HepG2 (cell line): ENCODE results near the gene TMEM200C. TPM values are rescaled to one million over a fixed set of nuclear protein-coding genes. Genes with fewer than 3 reads are reported as not detected.

Experiments used
- ATAC-seq: fragments of 200-7000 bp; cut with Tn5 transposase; 3 replicates; pipeline ENCODE4 v1.9.1; 2020; ENCODE audit warnings: mild to moderate bottlenecking, moderate library complexity
- BruUV-seq: library from RNA; stranded (reverse); fragments of 400-500 nt; replicated peaks from 2 replicates; lab custom pipeline; 2021; lab: Mats Ljungman, UMichigan
- CTCF ChIA-PET: fragments of 300-600 bp; formaldehyde crosslinking; extraction: SDS; loops from one replicate; lab custom pipeline; 2021; ENCODE audit warnings: low total read pairs, inconsistent platforms, low intra/inter-chr PET ratio; lab: Yijun Ruan, JAX
- POLR2A ChIA-PET: fragments of 350-600 bp; sonication (Branson Sonifier 250); formaldehyde crosslinking; loops from one replicate; lab custom pipeline; 2020; ENCODE audit warnings: antibody characterized with exemption, inconsistent platforms; lab: Yijun Ruan, JAX
- DNase-seq: peaks from one replicate; pipeline ENCODE4 v3.0.0-alpha.2; 2015; ENCODE audit warnings: low spot score
- FAIRE-seq: peaks from 3 replicates; lab custom pipeline; 2011; peaks lifted over from hg19 to GRCh38; lab: Jason Lieb, UNC
- H2AFZ ChIP-seq: one replicate; pipeline ENCODE4 v1.6.1; 2011; ENCODE audit warnings: low read length, inconsistent platforms
- H3K27ac ChIP-seq: fragments of 300-600 bp; 3 replicates; pipeline ENCODE4 v1.8.0; 2011; ENCODE audit warnings: mixed run types, mild to moderate bottlenecking, mixed read lengths, low read length, inconsistent platforms; ENCODE audit not compliant: insufficient read depth; ENCODE audit errors: extremely low read length
- H3K27me3 ChIP-seq, 2 experiments: fragments of 200-600 bp in 1 of 2; 2 replicates in 1 of 2; 3 replicates in 1 of 2; pipeline versions ENCODE4 v1.6.0 to v1.8.0; 2011; ENCODE audit warnings: low read length in 2 of 2, mild to moderate bottlenecking in 2 of 2, moderate library complexity in 2 of 2, inconsistent platforms in 1 of 2; ENCODE audit not compliant: insufficient read depth in 2 of 2, control insufficient read depth in 1 of 2
- H3K36me3 ChIP-seq, 2 experiments: fragments of 200-600 bp in 1 of 2; replicated peaks in 1 of 2; 2 replicates in 1 of 2; 3 replicates in 1 of 2; pipeline versions ENCODE4 v1.5.1 to v1.8.0; 2011; ENCODE audit warnings: low read length in 2 of 2, inconsistent platforms in 1 of 2; ENCODE audit not compliant: insufficient read depth in 2 of 2, control insufficient read depth in 1 of 2
- H3K4me1 ChIP-seq: 2 replicates; pipeline ENCODE4 v1.5.1; 2012; ENCODE audit warnings: low read length, inconsistent platforms; ENCODE audit not compliant: insufficient read depth
- H3K4me2 ChIP-seq: 2 replicates; pipeline ENCODE4 v1.6.0; 2011; ENCODE audit warnings: low read depth, low read length, inconsistent platforms
- H3K4me3 ChIP-seq, 3 experiments: fragments of 200-600 bp in 1 of 3; sonication (generic), shearing (Covaris generic) in 1 of 3; replicated peaks in 1 of 3; 2 replicates each; pipeline ENCODE4 v1.5.1; 2011 to 2016; ENCODE audit warnings: low read length in 3 of 3, inconsistent platforms in 2 of 3, low read depth in 2 of 3, mild to moderate bottlenecking in 2 of 3, control low read depth in 1 of 3, mixed read lengths in 1 of 3; ENCODE audit not compliant: insufficient read depth in 1 of 3
- H3K79me2 ChIP-seq: one replicate; pipeline ENCODE4 v1.6.1; 2011; ENCODE audit warnings: low read length, inconsistent platforms; ENCODE audit not compliant: insufficient read depth
- H3K9ac ChIP-seq: 2 replicates; pipeline ENCODE4 v1.6.0; 2011; ENCODE audit warnings: mild to moderate bottlenecking, low read depth, low read length, inconsistent platforms; ENCODE audit not compliant: insufficient read depth
- H3K9me3 ChIP-seq: 2 replicates; pipeline ENCODE4 v1.5.1; 2012; ENCODE audit warnings: mild to moderate bottlenecking, low read length
- H4K20me1 ChIP-seq: 2 replicates; pipeline ENCODE4 v1.6.0; 2011; ENCODE audit warnings: inconsistent platforms, mild to moderate bottlenecking, low read length, moderate library complexity; ENCODE audit not compliant: insufficient read depth
- MAFF ChIP-seq: IDR thresholded peaks from 2 replicates; pipeline ENCODE4 v1.6.1; 2011; ENCODE audit warnings: low read depth, low read length, improper control_type of control experiment
- MAFK ChIP-seq, 2 experiments: IDR thresholded peaks in 1 of 2; conservative IDR thresholded peaks in 1 of 2; 2 replicates each; pipeline ENCODE4 v1.6.1; 2011; ENCODE audit warnings: improper control_type of control experiment in 2 of 2, low read length in 2 of 2
- PHF20 ChIP-seq: sonication (generic); formaldehyde crosslinking; IDR thresholded peaks from 2 replicates; pipeline ENCODE4 v1.5.0; 2020; ENCODE audit warnings: mild to moderate bottlenecking, missing genetic modification reagents
- SIX1 ChIP-seq: sonication (generic); formaldehyde crosslinking; IDR thresholded peaks from 2 replicates; pipeline ENCODE4 v1.4.0; 2020; ENCODE audit warnings: missing genetic modification reagents, borderline replicate concordance
- XBP1 ChIP-seq: sonication (generic); formaldehyde crosslinking; IDR thresholded peaks from 2 replicates; pipeline ENCODE4 v1.5.0; 2020; ENCODE audit warnings: missing genetic modification reagents
- ZBTB1 ChIP-seq: sonication (generic); formaldehyde crosslinking; IDR thresholded peaks from 2 replicates; pipeline ENCODE4 v1.4.0; 2020; ENCODE audit warnings: missing genetic modification reagents, borderline replicate concordance
- ZZZ3 ChIP-seq: sonication (generic); formaldehyde crosslinking; IDR thresholded peaks from 2 replicates; pipeline ENCODE4 v1.4.0; 2020; ENCODE audit warnings: missing genetic modification reagents, mild to moderate bottlenecking, borderline replicate concordance
- WGBS: methylation state at CpG from one replicate; pipeline ENCODE4 v1.1.6; 2017; ENCODE audit warnings: low lambda C conversion rate; 5-methylcytosine and 5-hydroxymethylcytosine counted together
- in situ Hi-C: cut with HindIII; loops from 2 replicates; pipeline ENCODE4 v1.10.0; 2017; ENCODE audit warnings: low pct_unique_long_range_greater_than_20kb; ENCODE audit not compliant: extremely low pct_ligation_motif_present
- intact Hi-C: fragments of 100-400 bp; cut with micrococcal nuclease; formaldehyde crosslinking; loops from one replicate; pipeline ENCODE4 v1.10.0; 2022; ENCODE audit not compliant: unreplicated experiment
- polyA plus RNA-seq, 8 experiments: library from polyadenylated mRNA; depleted of rRNA in 3 of 8; stranded (reverse) in 7 of 8; unstranded in 1 of 8; fragments of >200 nt; fragmentation: Illumina TruSeq in 4 of 8; extraction: Trizol in 4 of 8; gene quantifications; 2 replicates each; pipeline versions ENCODE4 v1.2.1 to v1.2.3, GENCODE V29; 2011 to 2016; ENCODE audit warnings: low read depth in 4 of 8, missing spikeins in 1 of 8, mixed read lengths in 1 of 8; ENCODE audit not compliant: insufficient read depth in 1 of 8
- total RNA-seq, 5 experiments: library from RNA; depleted of rRNA; stranded (reverse); fragments of >200 nt; fragmentation: Illumina TruSeq; extraction: Trizol; gene quantifications; 2 replicates each; pipeline ENCODE4 v1.2.3, GENCODE V29; 2016; ENCODE audit warnings: low read depth in 1 of 5
- TF ChIP-seq, protein P1 (sequence below): sonication (generic); formaldehyde crosslinking; IDR thresholded peaks from 2 replicates; pipeline ENCODE4 v1.9.0; 2022; ENCODE audit warnings: missing genetic modification reagents, mild to moderate bottlenecking, borderline replicate concordance
- TF ChIP-seq, protein P2 (sequence below): sonication (generic); formaldehyde crosslinking; IDR thresholded peaks from 2 replicates; pipeline ENCODE4 v1.5.0; 2020; ENCODE audit warnings: missing genetic modification reagents
- TF ChIP-seq, protein P3 (sequence below), 2 experiments: fragments of 450-650 bp in 1 of 2; sonication (generic) in 1 of 2; formaldehyde crosslinking; IDR thresholded peaks; 2 replicates each; pipeline versions ENCODE4 v1.5.0 to v1.8.0; 2020 to 2022; ENCODE audit warnings: mild to moderate bottlenecking in 1 of 2, missing genetic modification reagents in 1 of 2

TMEM200C gene
- total and polyA plus RNA-seq, 2 of the 13 experiments (the other 11 are each of a cell fraction or from before 2014, with no cell fraction given) = 0.04 TPM; not detected in 1

DNA sequence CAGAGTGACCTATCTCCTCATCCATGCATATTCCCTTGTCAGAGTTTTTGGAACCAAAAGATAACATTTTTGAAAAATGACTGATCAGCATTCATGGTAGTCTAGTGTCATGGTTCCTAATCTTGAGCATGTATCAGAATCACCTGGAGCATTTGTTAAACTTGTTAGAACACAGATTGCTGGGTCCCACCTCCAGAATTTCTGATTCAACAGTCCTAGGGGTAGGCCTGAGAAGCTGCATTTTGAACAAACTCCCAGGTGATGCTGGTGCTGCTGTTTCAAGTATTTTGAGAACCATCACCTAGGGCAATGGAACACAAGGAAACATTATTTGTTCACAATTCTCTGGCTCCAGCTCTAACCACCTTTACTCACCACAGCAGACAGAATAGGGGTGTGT is 21.0 kb downstream of the TMEM200C start:
- no peak overlapping the region for H2AFZ ChIP-seq
- CTCF ChIA-PET = no interaction called here
- intact Hi-C loops = no loop called here
- no peak for ATAC-seq
- H3K27ac ChIP-seq = no peak overlapping the region
- H3K27me3 ChIP-seq = peaks cover 0 to 6% of the 10 kb centered on the region in 2 experiments; a peak in 2 of 5 replicates
- 0 out of 2 replicates have a peak, but pooled peaks cover 3% of the 10 kb centered on the region for H4K20me1 ChIP-seq
- no peaks in the 10 kb centered on the region for H3K4me1 ChIP-seq
- POLR2A ChIA-PET = no interaction called here
- H3K4me2 ChIP-seq = no peak overlapping the region
- TF ChIP-seq SIX1 = no peak
- TF ChIP-seq MAFK (conservative IDR thresholded peaks at IDR 0.05 in 1 of 2, IDR thresholded peaks at IDR 0.05 in 1 of 2; ENCODE audit: low read length in 2 of 2) = peak; percentile 34 to 46; a peak in 3 of 4 replicates
- peak; percentile 24; the same call in 1 of the 2 replicates for TF ChIP-seq MAFF
- in situ Hi-C loops = loop anchor here (10.0 kb wide), 2 partner anchors 610 to 650 kb away; no protein-coding TSS in a partner anchor
- no peak overlapping the region for H3K4me3 ChIP-seq
- H3K9me3 ChIP-seq = no peaks in the 10 kb centered on the region
- no peak overlapping the region for H3K9ac ChIP-seq
- no peaks in the 10 kb centered on the region for H3K36me3 ChIP-seq
- no TSS peak for BruUV-seq
- FAIRE-seq = no peak
- no peaks in the 10 kb centered on the region for H3K79me2 ChIP-seq
- no peak for DNase-seq

DNA sequence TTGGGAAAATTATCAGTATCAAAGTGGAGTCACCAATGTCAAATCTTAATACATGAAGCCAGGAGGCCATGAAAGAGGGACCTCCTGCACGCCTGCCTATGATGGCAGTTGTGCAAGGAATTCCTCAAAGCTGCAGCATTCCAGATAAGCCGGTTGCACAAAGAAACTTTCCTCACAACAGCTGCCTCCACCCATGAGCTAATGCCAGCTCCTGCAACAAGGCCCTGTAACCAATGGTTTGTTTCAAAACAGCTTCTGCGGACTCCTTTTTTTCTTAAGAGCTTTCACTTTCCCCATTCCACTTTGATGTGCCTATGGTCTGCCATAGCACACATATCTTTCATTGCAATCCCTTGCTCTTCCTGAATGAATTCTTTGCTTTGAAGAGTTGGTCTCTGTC is 22.4 kb downstream of the TMEM200C start:
- in situ Hi-C loops (loop anchor here (10.0 kb wide), 2 partner anchors 612 to 652 kb away; no protein-coding TSS in a partner anchor), intact Hi-C loops (no loop called here)
- H3K79me2 ChIP-seq = no peaks in the 10 kb centered on the region
- no peak overlapping the region for H2AFZ ChIP-seq
- no peak for DNase-seq
- CTCF ChIA-PET = no interaction called here
- FAIRE-seq = no peak
- H4K20me1 ChIP-seq = 0 out of 2 replicates have a peak, but pooled peaks cover 3% of the 10 kb centered on the region
- H3K9ac ChIP-seq = no peak overlapping the region
- no peak overlapping the region for H3K4me2 ChIP-seq
- ATAC-seq = no peak
- no peaks in the 10 kb centered on the region for H3K36me3 ChIP-seq
- no peak overlapping the region for H3K27ac ChIP-seq
- 3% methylated on average over 2 of the region's 3 CpGs for WGBS
- no peak overlapping the region for H3K4me3 ChIP-seq
- TF ChIP-seq ZBTB1 = no peak
- no peak for TF ChIP-seq ZZZ3 (CRISPR knock-in tag)
- TF ChIP-seq, protein P1, sequence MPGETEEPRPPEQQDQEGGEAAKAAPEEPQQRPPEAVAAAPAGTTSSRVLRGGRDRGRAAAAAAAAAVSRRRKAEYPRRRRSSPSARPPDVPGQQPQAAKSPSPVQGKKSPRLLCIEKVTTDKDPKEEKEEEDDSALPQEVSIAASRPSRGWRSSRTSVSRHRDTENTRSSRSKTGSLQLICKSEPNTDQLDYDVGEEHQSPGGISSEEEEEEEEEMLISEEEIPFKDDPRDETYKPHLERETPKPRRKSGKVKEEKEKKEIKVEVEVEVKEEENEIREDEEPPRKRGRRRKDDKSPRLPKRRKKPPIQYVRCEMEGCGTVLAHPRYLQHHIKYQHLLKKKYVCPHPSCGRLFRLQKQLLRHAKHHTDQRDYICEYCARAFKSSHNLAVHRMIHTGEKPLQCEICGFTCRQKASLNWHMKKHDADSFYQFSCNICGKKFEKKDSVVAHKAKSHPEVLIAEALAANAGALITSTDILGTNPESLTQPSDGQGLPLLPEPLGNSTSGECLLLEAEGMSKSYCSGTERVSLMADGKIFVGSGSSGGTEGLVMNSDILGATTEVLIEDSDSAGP = no peak
- no peak for TF ChIP-seq PHF20 (CRISPR knock-in tag)
- TF ChIP-seq, protein P2, sequence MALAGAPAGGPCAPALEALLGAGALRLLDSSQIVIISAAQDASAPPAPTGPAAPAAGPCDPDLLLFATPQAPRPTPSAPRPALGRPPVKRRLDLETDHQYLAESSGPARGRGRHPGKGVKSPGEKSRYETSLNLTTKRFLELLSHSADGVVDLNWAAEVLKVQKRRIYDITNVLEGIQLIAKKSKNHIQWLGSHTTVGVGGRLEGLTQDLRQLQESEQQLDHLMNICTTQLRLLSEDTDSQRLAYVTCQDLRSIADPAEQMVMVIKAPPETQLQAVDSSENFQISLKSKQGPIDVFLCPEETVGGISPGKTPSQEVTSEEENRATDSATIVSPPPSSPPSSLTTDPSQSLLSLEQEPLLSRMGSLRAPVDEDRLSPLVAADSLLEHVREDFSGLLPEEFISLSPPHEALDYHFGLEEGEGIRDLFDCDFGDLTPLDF (CRISPR knock-in tag) = no peak
- TF ChIP-seq, protein P3, sequence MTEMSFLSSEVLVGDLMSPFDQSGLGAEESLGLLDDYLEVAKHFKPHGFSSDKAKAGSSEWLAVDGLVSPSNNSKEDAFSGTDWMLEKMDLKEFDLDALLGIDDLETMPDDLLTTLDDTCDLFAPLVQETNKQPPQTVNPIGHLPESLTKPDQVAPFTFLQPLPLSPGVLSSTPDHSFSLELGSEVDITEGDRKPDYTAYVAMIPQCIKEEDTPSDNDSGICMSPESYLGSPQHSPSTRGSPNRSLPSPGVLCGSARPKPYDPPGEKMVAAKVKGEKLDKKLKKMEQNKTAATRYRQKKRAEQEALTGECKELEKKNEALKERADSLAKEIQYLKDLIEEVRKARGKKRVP (CRISPR knock-in tag; IDR thresholded peaks at IDR 0.05) = no peak
- no peak for TF ChIP-seq XBP1 (CRISPR knock-in tag)
- no peaks in the 10 kb centered on the region for H3K4me1 ChIP-seq
- H3K9me3 ChIP-seq = no peaks in the 10 kb centered on the region
- BruUV-seq = no TSS peak
- no peaks in the 10 kb centered on the region; a peak in 1 of 5 replicates for H3K27me3 ChIP-seq
- POLR2A ChIA-PET = no interaction called here
